ENCODE results near the gene HYPK.
"Not testable (repeated sequence)": the region's sequence is repeated elsewhere in the genome, so short reads cannot be mapped to it uniquely, and the experiment has no call there.

HYPK gene

DNA sequence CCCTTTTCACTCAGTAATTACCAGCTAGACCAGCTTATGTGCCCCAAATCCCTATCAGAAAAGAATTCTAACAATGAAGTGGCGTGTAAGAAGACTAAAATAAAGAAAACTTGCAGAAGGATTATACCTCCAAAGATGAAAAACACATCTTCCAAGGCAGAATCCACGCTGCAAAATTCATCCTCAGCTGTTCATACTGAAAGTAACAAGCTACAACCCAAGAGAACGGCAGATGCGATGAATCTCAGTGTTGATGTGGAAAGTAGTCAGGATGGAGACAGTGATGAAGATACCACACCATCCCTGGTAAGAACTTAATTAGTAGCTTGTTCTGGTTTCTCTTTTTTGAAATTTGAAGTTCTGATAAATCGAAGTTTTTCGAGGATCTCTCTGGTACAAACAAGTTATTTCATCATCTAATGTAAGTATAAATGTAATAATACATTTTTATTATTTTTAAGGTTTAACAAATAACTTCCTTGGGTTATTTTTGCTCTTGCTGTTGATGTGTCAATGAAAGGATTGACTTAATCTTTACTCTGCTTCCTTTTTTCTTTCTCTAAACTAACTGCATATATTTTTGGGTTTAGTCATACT lies 27.8 kb downstream of the HYPK start:
- DNase-seq (ENCODE audit: low read depth in 2 of 2) = peak; percentile 10 to 23
- peak overlapping the region in 1 of 2 donors; percentile 72 for H3K4me3 ChIP-seq (replicated peaks in 1 of 2; ENCODE audit: low read depth in 2 of 2, low read length in 2 of 2)
- TF ChIP-seq, protein P1, sequence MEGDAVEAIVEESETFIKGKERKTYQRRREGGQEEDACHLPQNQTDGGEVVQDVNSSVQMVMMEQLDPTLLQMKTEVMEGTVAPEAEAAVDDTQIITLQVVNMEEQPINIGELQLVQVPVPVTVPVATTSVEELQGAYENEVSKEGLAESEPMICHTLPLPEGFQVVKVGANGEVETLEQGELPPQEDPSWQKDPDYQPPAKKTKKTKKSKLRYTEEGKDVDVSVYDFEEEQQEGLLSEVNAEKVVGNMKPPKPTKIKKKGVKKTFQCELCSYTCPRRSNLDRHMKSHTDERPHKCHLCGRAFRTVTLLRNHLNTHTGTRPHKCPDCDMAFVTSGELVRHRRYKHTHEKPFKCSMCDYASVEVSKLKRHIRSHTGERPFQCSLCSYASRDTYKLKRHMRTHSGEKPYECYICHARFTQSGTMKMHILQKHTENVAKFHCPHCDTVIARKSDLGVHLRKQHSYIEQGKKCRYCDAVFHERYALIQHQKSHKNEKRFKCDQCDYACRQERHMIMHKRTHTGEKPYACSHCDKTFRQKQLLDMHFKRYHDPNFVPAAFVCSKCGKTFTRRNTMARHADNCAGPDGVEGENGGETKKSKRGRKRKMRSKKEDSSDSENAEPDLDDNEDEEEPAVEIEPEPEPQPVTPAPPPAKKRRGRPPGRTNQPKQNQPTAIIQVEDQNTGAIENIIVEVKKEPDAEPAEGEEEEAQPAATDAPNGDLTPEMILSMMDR (IDR thresholded peaks at IDR 0.05; ENCODE audit: low read depth, low read length) = no peak

DNA sequence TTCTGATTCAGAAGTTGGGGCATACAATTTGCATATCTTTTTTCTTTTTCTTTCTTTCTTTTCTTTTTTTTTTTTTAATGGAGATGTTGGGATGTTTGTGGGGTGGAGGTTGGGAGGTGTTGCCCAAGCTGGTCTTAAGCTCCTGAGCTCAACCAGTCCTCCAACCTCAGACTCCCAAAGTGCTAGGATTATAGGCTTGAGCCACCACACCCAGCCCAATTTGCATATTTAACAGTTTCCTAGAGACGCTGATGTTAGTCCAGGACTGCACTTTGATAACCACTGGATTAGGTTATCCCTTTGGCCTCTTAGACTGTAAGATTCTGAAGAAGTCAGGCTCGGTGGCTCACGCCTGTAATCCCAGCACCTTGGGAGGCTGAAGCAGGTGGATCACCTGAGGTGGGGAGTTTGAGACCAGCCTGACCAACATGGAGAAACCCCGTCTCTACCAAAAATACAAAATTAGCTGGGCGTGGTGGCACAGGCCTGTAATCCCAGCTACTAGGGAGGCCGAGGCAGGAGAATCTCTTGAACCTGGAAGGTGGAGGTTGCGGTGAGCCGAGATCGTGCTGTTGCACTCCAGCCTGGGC lies 29.6 kb downstream of the HYPK start:
- not testable (repeated sequence) for DNase-seq (ENCODE audit: low read depth in 2 of 2); H3K4me3 ChIP-seq (replicated peaks in 1 of 2; ENCODE audit: low read depth in 2 of 2, low read length in 2 of 2)

DNA sequence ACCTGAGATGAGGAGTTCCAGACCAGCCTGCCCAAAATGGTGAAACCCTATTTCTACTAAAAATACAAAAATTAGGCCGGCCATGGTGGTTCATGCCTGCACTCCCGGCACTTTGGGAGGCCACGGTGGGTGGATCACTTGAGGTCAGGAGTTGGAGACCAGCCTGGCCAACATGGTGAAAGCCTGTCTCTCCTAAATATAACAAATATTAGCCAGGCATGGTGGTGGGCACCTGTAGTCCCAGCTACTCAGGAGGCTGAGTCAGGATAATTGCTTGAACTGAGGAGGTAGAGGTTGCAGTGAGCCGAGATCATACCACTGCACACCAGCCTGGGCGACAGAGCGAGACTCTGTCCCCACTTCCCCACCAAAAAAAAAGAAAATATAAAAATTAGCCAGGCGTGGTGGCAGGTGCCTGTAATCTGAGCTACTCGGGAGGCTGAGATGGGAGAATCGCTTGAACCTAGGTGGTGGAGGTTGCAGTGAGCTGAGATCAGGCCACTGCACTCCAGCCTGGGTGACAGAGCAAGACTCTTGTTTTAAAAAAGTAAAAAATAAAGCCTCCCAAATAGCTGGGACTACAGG lies 30.4 kb downstream of the HYPK start:
- not testable (repeated sequence) for H3K4me3 ChIP-seq (replicated peaks in 1 of 2; ENCODE audit: low read depth in 2 of 2, low read length in 2 of 2); DNase-seq (ENCODE audit: low read depth in 2 of 2)

DNA sequence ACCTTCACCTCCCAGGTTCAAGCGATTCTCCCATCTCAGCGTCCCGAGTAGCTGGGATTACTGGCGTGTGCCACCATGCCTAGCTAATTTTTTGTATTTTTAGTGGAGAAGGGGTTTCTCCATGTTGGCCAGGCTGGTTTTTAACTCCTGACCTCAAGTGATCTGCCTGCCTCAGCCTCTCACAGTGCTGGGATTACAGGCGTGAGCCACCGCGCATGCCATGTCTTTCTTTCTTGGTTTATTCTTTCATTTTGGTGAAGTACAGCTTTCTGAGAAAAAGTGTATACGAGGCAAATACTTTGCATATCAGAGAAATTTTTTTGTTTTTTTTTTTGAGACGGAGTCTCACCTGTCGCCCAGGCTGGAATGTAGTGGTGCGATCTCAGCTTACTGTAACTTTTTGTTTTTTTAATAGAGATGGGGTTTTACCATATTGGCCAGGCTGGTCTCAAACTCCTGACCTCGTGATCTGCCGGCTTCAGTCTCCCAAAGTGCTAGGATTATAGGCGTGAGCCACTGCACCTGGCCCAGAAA lies 31.2 kb downstream of the HYPK start:
- not testable (repeated sequence) for H3K4me3 ChIP-seq (replicated peaks in 1 of 2; ENCODE audit: low read depth in 2 of 2, low read length in 2 of 2)

DNA sequence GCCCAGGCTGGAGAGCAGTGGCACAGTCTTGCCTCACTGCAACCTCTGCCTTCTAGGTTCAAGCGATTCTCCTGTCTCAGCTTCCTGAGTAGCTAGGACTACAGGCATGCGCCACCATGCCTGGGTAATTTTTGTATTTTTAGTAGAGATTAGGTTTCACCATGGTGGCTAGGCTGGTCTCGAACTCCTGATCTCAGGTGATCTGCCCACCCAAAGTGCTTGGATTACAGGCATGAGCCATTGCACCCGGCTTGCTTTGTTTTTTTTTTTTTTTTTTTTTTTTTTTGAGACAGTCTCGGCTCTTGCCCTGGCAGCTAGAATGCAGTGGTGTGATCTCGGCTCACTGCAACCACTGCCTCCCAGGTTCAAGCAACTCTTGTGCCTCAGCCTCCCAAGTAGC lies 32.1 kb downstream of the HYPK start:
- DNase-seq (ENCODE audit: low read depth in 2 of 2); H3K4me3 ChIP-seq (replicated peaks in 1 of 2; ENCODE audit: low read depth in 2 of 2, low read length in 2 of 2): not testable (repeated sequence)

More for the DNA sequence above, 31.2 kb downstream of the HYPK start:
- DNase-seq (ENCODE audit: low read depth in 2 of 2) = not testable (repeated sequence)

DNA sequence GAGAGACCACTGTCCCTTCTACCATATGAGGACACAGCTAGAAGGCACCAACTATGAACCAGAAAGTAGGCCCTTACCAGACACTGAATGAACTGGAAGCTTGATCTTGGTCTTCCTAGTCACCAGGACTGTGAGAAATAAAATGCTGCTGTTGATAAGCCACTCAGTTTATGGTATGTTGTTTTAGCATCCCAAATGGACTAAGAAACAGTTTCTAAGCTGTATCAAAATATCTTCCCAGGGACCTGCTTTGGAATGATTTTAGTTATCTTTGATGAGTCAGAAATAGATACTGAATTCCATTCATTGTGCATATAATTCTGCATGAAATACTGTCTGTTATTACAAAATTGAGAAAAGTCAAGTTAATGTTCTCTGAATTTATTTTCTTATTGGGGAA lies 45.0 kb downstream of the HYPK start:
- peak in 1 of 2 donors; percentile 2 for DNase-seq (ENCODE audit: low read depth in 2 of 2)
- H3K4me3 ChIP-seq (replicated peaks in 1 of 2; ENCODE audit: low read depth in 2 of 2, low read length in 2 of 2) = no peak overlapping the region
- TF ChIP-seq, protein P1 (IDR thresholded peaks at IDR 0.05; ENCODE audit: low read depth, low read length) = no peak

DNA sequence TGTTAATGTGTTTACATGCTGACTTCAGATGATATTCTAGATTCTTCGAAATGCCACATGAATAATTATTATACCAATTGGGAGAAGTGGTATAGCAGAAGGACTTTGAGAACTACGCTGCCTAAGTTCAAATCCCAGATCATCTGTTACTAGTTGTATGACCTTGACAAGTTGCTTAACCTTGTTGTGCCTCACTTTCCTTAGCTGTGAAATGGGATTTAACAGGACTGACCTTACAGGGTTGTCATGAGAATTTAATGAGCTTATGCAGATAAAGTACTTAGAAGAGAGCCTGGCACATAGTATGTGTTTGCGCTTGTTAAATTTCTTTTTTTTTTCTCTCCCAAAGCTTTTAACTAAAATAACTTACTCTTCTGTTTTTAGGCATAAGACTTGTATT lies 50.9 kb downstream of the HYPK start:
- TF ChIP-seq, protein P1 (IDR thresholded peaks at IDR 0.05; ENCODE audit: low read depth, low read length) = no peak
- no peak overlapping the region for H3K4me3 ChIP-seq (replicated peaks in 1 of 2; ENCODE audit: low read depth in 2 of 2, low read length in 2 of 2)
- no peak for DNase-seq (ENCODE audit: low read depth in 2 of 2)

DNA sequence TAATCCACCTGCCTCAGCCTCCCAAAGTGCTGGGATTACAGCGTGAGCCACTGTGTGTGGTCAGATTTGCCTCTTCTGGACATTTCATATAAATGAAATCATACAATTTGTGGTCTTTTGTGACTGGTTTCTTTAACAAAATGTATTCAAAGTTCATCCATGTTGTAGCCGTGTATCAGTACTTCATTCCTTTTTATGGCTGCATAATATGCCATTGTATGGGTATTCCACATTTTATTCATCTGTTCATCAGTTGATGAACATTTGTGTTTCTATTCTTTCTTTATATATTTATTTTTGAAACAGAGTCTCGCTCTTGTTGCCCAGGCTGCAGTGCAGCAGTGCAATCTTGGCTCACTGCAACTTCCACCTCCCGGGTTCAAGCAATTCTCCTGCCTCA lies 52.2 kb downstream of the HYPK start:
- DNase-seq (ENCODE audit: low read depth in 2 of 2) = no peak
- TF ChIP-seq, protein P1 (IDR thresholded peaks at IDR 0.05; ENCODE audit: low read depth, low read length) = no peak
- no peak overlapping the region for H3K4me3 ChIP-seq (replicated peaks in 1 of 2; ENCODE audit: low read depth in 2 of 2, low read length in 2 of 2)
